HepG2 (cell line): ENCODE measurements around the gene NKD2. TPM values are rescaled to one million over a fixed set of nuclear protein-coding genes. Genes with fewer than 3 reads are reported as not detected.
"Not testable (repeated sequence)": the region's sequence is repeated elsewhere in the genome, so short reads cannot be mapped to it uniquely, and the experiment has no call there.

ENCODE experiments used
- ATAC-seq: fragments of 200-7000 bp; cut with Tn5 transposase; 3 replicates; pipeline ENCODE4 v1.9.1; 2020; ENCODE audit warnings: mild to moderate bottlenecking, moderate library complexity
- BruUV-seq: library from RNA; stranded (reverse); fragments of 400-500 nt; replicated peaks from 2 replicates; lab custom pipeline; 2021; lab: Mats Ljungman, UMichigan
- CTCF ChIA-PET: fragments of 300-600 bp; formaldehyde crosslinking; extraction: SDS; loops from one replicate; lab custom pipeline; 2021; ENCODE audit warnings: low total read pairs, inconsistent platforms, low intra/inter-chr PET ratio; lab: Yijun Ruan, JAX
- POLR2A ChIA-PET: fragments of 350-600 bp; sonication (Branson Sonifier 250); formaldehyde crosslinking; loops from one replicate; lab custom pipeline; 2020; ENCODE audit warnings: antibody characterized with exemption, inconsistent platforms; lab: Yijun Ruan, JAX
- DNase-seq: peaks from one replicate; pipeline ENCODE4 v3.0.0-alpha.2; 2015; ENCODE audit warnings: low spot score
- FAIRE-seq: peaks from 3 replicates; lab custom pipeline; 2011; peaks lifted over from hg19 to GRCh38; lab: Jason Lieb, UNC
- H2AFZ ChIP-seq: one replicate; pipeline ENCODE4 v1.6.1; 2011; ENCODE audit warnings: low read length, inconsistent platforms
- H3K27ac ChIP-seq: fragments of 300-600 bp; 3 replicates; pipeline ENCODE4 v1.8.0; 2011; ENCODE audit warnings: mixed run types, mild to moderate bottlenecking, mixed read lengths, low read length, inconsistent platforms; ENCODE audit not compliant: insufficient read depth; ENCODE audit errors: extremely low read length
- H3K27me3 ChIP-seq, 2 experiments: fragments of 200-600 bp in 1 of 2; 2 replicates in 1 of 2; 3 replicates in 1 of 2; pipeline versions ENCODE4 v1.6.0 to v1.8.0; 2011; ENCODE audit warnings: low read length in 2 of 2, mild to moderate bottlenecking in 2 of 2, moderate library complexity in 2 of 2, inconsistent platforms in 1 of 2; ENCODE audit not compliant: insufficient read depth in 2 of 2, control insufficient read depth in 1 of 2
- H3K36me3 ChIP-seq, 2 experiments: fragments of 200-600 bp in 1 of 2; replicated peaks in 1 of 2; 2 replicates in 1 of 2; 3 replicates in 1 of 2; pipeline versions ENCODE4 v1.5.1 to v1.8.0; 2011; ENCODE audit warnings: low read length in 2 of 2, inconsistent platforms in 1 of 2; ENCODE audit not compliant: insufficient read depth in 2 of 2, control insufficient read depth in 1 of 2
- H3K4me1 ChIP-seq: 2 replicates; pipeline ENCODE4 v1.5.1; 2012; ENCODE audit warnings: low read length, inconsistent platforms; ENCODE audit not compliant: insufficient read depth
- H3K4me2 ChIP-seq: 2 replicates; pipeline ENCODE4 v1.6.0; 2011; ENCODE audit warnings: low read depth, low read length, inconsistent platforms
- H3K4me3 ChIP-seq, 3 experiments: fragments of 200-600 bp in 1 of 3; sonication (generic), shearing (Covaris generic) in 1 of 3; replicated peaks in 1 of 3; 2 replicates each; pipeline ENCODE4 v1.5.1; 2011 to 2016; ENCODE audit warnings: low read length in 3 of 3, inconsistent platforms in 2 of 3, low read depth in 2 of 3, mild to moderate bottlenecking in 2 of 3, control low read depth in 1 of 3, mixed read lengths in 1 of 3; ENCODE audit not compliant: insufficient read depth in 1 of 3
- H3K79me2 ChIP-seq: one replicate; pipeline ENCODE4 v1.6.1; 2011; ENCODE audit warnings: low read length, inconsistent platforms; ENCODE audit not compliant: insufficient read depth
- H3K9ac ChIP-seq: 2 replicates; pipeline ENCODE4 v1.6.0; 2011; ENCODE audit warnings: mild to moderate bottlenecking, low read depth, low read length, inconsistent platforms; ENCODE audit not compliant: insufficient read depth
- H3K9me3 ChIP-seq: 2 replicates; pipeline ENCODE4 v1.5.1; 2012; ENCODE audit warnings: mild to moderate bottlenecking, low read length
- H4K20me1 ChIP-seq: 2 replicates; pipeline ENCODE4 v1.6.0; 2011; ENCODE audit warnings: inconsistent platforms, mild to moderate bottlenecking, low read length, moderate library complexity; ENCODE audit not compliant: insufficient read depth
- HMGA1 ChIP-seq: sonication (generic); formaldehyde crosslinking; conservative IDR thresholded peaks from 2 replicates; pipeline ENCODE4 v1.4.0; 2020; ENCODE audit warnings: missing genetic modification reagents
- HNF4A ChIP-seq: sonication (generic); formaldehyde crosslinking; IDR thresholded peaks from 2 replicates; pipeline ENCODE4 v1.4.0; 2020; ENCODE audit warnings: missing genetic modification reagents
- RXRA ChIP-seq: sonication (generic); formaldehyde crosslinking; IDR thresholded peaks from 2 replicates; pipeline ENCODE4 v1.5.1; 2020; ENCODE audit warnings: missing genetic modification reagents
- ZNF121 ChIP-seq: sonication (generic); formaldehyde crosslinking; IDR thresholded peaks from 2 replicates; pipeline ENCODE4 v1.5.0; 2020; ENCODE audit warnings: mild to moderate bottlenecking, missing genetic modification reagents
- ZNF234 ChIP-seq: sonication (generic); formaldehyde crosslinking; conservative IDR thresholded peaks from 2 replicates; pipeline ENCODE4 v1.5.1; 2020; ENCODE audit warnings: mild to moderate bottlenecking, missing genetic modification reagents
- ZNF362 ChIP-seq: sonication (generic); formaldehyde crosslinking; IDR thresholded peaks from 2 replicates; pipeline ENCODE4 v1.4.0; 2020; ENCODE audit warnings: missing genetic modification reagents, mild to moderate bottlenecking, borderline replicate concordance
- ZNF441 ChIP-seq: sonication (generic); formaldehyde crosslinking; IDR thresholded peaks from 2 replicates; pipeline ENCODE4 v1.7.0; 2021; ENCODE audit warnings: missing genetic modification reagents, borderline replicate concordance
- ZNF530 ChIP-seq: sonication (generic); formaldehyde crosslinking; IDR thresholded peaks from 2 replicates; pipeline ENCODE4 v1.5.0; 2020; ENCODE audit warnings: low read depth, mild to moderate bottlenecking, missing genetic modification reagents
- ZNF790 ChIP-seq: sonication (generic); formaldehyde crosslinking; IDR thresholded peaks from 2 replicates; pipeline ENCODE4 v1.8.0; 2022; ENCODE audit warnings: missing genetic modification reagents, mild to moderate bottlenecking, borderline replicate concordance
- WGBS: methylation state at CpG from one replicate; pipeline ENCODE4 v1.1.6; 2017; ENCODE audit warnings: low lambda C conversion rate; 5-methylcytosine and 5-hydroxymethylcytosine counted together
- in situ Hi-C: cut with HindIII; loops from 2 replicates; pipeline ENCODE4 v1.10.0; 2017; ENCODE audit warnings: low pct_unique_long_range_greater_than_20kb; ENCODE audit not compliant: extremely low pct_ligation_motif_present
- intact Hi-C: fragments of 100-400 bp; cut with micrococcal nuclease; formaldehyde crosslinking; loops from one replicate; pipeline ENCODE4 v1.10.0; 2022; ENCODE audit not compliant: unreplicated experiment
- polyA plus RNA-seq, 8 experiments: library from polyadenylated mRNA; depleted of rRNA in 3 of 8; stranded (reverse) in 7 of 8; unstranded in 1 of 8; fragments of >200 nt; fragmentation: Illumina TruSeq in 4 of 8; extraction: Trizol in 4 of 8; gene quantifications; 2 replicates each; pipeline versions ENCODE4 v1.2.1 to v1.2.3, GENCODE V29; 2011 to 2016; ENCODE audit warnings: low read depth in 4 of 8, missing spikeins in 1 of 8, mixed read lengths in 1 of 8; ENCODE audit not compliant: insufficient read depth in 1 of 8
- total RNA-seq, 5 experiments: library from RNA; depleted of rRNA; stranded (reverse); fragments of >200 nt; fragmentation: Illumina TruSeq; extraction: Trizol; gene quantifications; 2 replicates each; pipeline ENCODE4 v1.2.3, GENCODE V29; 2016; ENCODE audit warnings: low read depth in 1 of 5

NKD2 gene
- total and polyA plus RNA-seq, 2 of the 13 experiments (the other 11 are each of a cell fraction or from before 2014, with no cell fraction given), result 0.53 to 0.82 TPM

GRCh38 chr5:1000329-1000728 is 8.3 kb upstream of the NKD2 start (continued):
- TF ChIP-seq HNF4A (CRISPR knock-in tag), result no peak
- TF ChIP-seq HMGA1, result no peak
- TF ChIP-seq ZNF121 (CRISPR knock-in tag), result no peak
- no peak for TF ChIP-seq RXRA
- TF ChIP-seq ZNF530 (CRISPR knock-in tag), result no peak
- TF ChIP-seq ZNF362, result no peak
- no peak for TF ChIP-seq ZNF790 (CRISPR knock-in tag)
- TF ChIP-seq ZNF441, result no peak
- no peak for TF ChIP-seq ZNF234 (CRISPR knock-in tag)
- TF ChIP-seq, all 625 proteins: peak for 0

DNA sequence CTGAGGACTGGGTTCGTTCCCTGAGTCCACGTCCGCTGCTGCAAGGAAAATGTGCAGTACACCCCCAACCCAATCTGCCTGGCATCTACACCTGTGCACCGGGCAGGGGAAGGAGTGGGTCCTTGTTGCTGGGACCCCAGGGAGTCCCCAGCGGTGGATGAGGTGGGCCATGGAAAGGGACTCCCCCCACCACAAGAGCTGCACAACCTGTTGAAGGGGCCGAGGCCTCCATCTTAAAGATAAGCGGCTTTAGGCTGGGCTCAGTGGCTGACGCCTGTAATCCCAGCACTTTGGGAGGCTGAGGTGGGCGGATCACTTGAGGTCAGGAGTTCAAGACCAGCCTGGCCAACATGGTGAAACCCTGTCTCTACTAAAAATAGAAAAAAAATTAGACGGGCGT is 7.8 kb upstream of the NKD2 start:
- H3K4me1 ChIP-seq, result peaks cover 31% of the 10 kb centered on the region
- H3K4me2 ChIP-seq, ATAC-seq, DNase-seq, FAIRE-seq, CTCF ChIA-PET, H3K79me2 ChIP-seq, POLR2A ChIA-PET, H2AFZ ChIP-seq, H3K9ac ChIP-seq, in situ Hi-C loops, H3K4me3 ChIP-seq, BruUV-seq, H3K27ac ChIP-seq, H3K9me3 ChIP-seq, H4K20me1 ChIP-seq, H3K36me3 ChIP-seq: not testable (repeated sequence)
- WGBS, result 27% methylated on average over 9 of the region's 11 CpGs
- intact Hi-C loops, result loop anchor here (5.0 kb wide), 1 partner anchor 166 kb away; no protein-coding TSS in a partner anchor
- H3K27me3 ChIP-seq, result peaks cover 4 to 58% of the 10 kb centered on the region in 2 experiments
